NB4 (cell line): ENCODE measurements around the gene SCGN.

Experiments
- CTCF ChIP-seq: IDR thresholded peaks from one replicate; pipeline ENCODE4 v1.5.1; 2012; ENCODE audit warnings: low read depth, low read length
- MYC ChIP-seq: IDR thresholded peaks from 2 replicates; pipeline ENCODE4 v1.6.1; 2011; ENCODE audit warnings: low read depth, low read length
- POLR2A ChIP-seq: IDR thresholded peaks from 2 replicates; pipeline ENCODE4 v1.6.1; 2011; ENCODE audit warnings: mild to moderate bottlenecking; ENCODE audit not compliant: insufficient read length; ENCODE audit errors: extremely low read depth

- no peak for TF ChIP-seq POLR2A
- no peak for TF ChIP-seq CTCF
- no peak for TF ChIP-seq MYC
Measured at GRCh38 chr6:25675167-25675566, 23.2 kb downstream of the SCGN start.
